Omental fat pad (tissue), 4 donors: Measurements from ENCODE around the gene PHTF1. TPM values are rescaled to one million over a fixed set of nuclear protein-coding genes. Genes with fewer than 3 reads are reported as not detected.

Experiments
- ATAC-seq: fragments of 150-250 bp; one replicate; pipeline ENCODE4 v1.9.1; 2016; ENCODE audit warnings: mild to moderate bottlenecking, moderate library complexity; ENCODE audit not compliant: low FRiP score
- DNase-seq: peaks from one replicate; pipeline ENCODE4 v3.0.0-alpha.2; 2019; ENCODE audit warnings: low spot score
- total RNA-seq, 4 donors: library from RNA; depleted of rRNA; stranded (reverse); fragments of >200 nt; gene quantifications; one replicate each; pipeline ENCODE4 v1.1.0, GENCODE V29; 2016
- TF ChIP-seq, protein P1 (sequence below), 3 donors: fragments of 450-650 bp; IDR thresholded peaks; one replicate each; pipeline ENCODE4 v1.5.1; 2016 to 2017; ENCODE audit warnings: antibody characterized with exemption in 3 of 3, mild to moderate bottlenecking in 3 of 3, moderate library complexity in 2 of 3

The PHTF1 gene
- total RNA-seq, 4 donors from 2014 or later: 20.5 to 35.6 (median 26.0) TPM

DNA sequence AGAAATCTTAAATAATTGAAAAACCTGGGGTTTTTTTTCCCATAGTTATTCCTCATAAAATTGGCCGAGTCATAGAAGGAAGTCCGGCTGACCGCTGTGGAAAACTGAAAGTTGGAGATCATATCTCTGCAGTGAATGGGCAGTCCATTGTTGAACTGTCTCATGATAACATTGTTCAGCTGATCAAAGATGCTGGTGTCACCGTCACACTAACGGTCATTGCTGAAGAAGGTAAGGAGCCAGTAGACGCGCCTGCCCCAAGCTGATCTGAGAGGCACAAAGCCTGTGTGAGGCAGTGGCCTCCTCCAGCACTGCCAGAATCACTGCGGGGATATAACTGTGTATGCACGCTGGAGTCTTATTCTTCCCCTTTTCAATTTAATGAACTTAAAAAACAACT, 100.3 kb downstream of the PHTF1 start:
- DNase-seq: no peak
- TF ChIP-seq, protein P1, sequence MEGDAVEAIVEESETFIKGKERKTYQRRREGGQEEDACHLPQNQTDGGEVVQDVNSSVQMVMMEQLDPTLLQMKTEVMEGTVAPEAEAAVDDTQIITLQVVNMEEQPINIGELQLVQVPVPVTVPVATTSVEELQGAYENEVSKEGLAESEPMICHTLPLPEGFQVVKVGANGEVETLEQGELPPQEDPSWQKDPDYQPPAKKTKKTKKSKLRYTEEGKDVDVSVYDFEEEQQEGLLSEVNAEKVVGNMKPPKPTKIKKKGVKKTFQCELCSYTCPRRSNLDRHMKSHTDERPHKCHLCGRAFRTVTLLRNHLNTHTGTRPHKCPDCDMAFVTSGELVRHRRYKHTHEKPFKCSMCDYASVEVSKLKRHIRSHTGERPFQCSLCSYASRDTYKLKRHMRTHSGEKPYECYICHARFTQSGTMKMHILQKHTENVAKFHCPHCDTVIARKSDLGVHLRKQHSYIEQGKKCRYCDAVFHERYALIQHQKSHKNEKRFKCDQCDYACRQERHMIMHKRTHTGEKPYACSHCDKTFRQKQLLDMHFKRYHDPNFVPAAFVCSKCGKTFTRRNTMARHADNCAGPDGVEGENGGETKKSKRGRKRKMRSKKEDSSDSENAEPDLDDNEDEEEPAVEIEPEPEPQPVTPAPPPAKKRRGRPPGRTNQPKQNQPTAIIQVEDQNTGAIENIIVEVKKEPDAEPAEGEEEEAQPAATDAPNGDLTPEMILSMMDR (IDR thresholded peaks at IDR 0.05): no peak
- ATAC-seq: no peak

DNA sequence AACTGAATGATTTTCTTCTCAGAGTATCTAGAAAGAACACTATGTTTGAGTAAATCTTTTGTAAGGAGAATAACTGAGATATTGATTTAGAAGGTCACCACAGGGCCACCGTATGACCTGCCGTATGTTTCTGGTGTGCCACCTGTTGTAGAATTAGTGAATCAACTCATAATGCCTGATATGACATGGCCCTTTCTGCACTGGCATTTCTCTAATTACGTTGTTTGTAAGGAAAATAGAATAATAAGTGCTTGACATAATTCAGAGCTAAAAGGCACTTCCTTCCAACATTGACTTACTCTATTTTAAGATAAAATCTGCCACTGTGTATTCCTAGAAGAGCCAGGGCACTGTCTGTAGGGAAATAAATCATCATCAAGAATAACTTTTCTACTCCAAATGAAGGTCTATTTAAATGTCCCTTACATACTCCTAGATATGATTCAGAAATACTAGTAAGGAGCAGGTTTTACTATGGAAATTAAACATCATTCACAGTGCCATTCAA, 101.7 kb downstream of the PHTF1 start:
- ATAC-seq (no peak), DNase-seq (no peak)
- TF ChIP-seq, protein P1 (IDR thresholded peaks at IDR 0.05): no peak

DNA sequence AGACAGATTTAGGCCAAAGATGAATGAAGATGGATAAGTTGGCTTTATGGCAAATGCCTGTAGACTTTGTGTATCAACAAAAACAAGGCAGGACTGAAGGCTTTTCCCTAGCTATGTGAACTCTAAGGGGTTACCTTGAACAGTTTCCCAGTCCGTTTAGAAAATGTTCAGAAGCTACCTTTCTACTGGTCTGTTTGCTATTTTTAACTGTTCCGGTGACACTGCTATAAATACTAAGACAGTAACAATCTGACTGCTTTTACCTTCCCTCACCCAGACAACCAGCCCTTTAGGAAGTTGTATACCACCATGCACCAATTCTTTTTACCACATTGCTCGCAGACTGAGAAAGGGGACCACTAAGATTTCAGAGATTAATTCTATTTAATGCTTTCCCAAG, 102.2 kb downstream of the PHTF1 start:
- DNase-seq (no peak), ATAC-seq (no peak)
- TF ChIP-seq, protein P1 (IDR thresholded peaks at IDR 0.05): no peak

DNA sequence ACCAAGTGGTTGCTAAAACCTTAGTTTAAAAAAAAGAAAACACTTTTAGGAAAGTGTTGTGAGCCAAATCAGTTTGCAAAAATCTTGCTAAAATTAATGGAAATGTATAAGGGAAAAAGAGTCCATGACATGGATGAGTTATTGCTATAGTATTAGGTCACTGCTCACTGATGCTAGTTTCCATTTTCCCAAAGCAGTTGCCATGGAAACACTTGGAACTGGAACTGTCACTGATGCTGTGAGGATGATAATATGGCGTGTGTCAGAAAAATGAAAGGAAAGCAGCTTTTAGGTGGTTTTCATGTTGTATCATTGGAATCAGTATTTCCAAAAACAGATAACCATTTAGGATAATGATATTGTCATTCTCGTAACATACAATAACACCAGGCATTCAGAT, 104.4 kb downstream of the PHTF1 start:
- DNase-seq: no peak
- TF ChIP-seq, protein P1 (IDR thresholded peaks at IDR 0.05): no peak
- ATAC-seq: no peak

DNA sequence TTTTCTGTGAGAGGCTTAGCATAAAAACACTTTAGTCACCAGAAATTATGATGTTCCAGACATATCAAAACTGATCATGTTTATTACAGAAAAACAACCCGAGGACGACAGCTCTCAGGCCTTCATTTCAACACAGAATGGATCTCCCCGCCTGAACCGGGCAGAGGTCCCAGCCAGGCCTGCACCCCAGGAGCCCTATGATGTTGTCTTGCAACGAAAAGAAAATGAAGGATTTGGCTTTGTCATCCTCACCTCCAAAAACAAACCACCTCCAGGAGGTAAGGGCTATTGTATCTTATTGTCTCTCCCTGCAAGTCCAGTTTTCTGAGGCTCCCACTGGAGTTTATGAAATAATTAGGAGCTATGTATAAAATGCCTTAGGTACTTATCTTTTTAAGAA, 105.5 kb downstream of the PHTF1 start:
- no peak for ATAC-seq

DNA sequence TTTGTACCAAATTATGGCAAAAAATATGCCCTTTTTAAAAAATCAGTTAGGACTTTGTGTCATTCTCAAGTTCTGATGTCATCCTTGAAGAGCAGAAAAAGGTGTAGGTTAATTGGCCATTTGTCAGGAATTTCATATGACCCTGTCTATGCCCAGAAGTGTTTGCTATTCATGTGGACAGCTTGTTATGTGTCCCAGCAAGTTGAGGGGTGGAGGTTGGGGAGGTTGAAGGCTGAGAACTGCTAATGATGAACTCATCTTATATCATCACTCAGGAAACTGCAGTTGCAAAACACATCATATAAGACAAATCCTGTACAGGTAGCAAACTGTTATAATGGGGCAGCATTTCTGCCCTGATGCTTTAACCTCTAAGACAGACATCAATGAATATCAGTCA, 106.5 kb downstream of the PHTF1 start:
- ATAC-seq: no peak
- no peak for DNase-seq
- TF ChIP-seq, protein P1 (IDR thresholded peaks at IDR 0.05): no peak

More for the DNA sequence above, 105.5 kb downstream of the PHTF1 start:
- TF ChIP-seq, protein P1 (IDR thresholded peaks at IDR 0.05): no peak
- DNase-seq: no peak

DNA sequence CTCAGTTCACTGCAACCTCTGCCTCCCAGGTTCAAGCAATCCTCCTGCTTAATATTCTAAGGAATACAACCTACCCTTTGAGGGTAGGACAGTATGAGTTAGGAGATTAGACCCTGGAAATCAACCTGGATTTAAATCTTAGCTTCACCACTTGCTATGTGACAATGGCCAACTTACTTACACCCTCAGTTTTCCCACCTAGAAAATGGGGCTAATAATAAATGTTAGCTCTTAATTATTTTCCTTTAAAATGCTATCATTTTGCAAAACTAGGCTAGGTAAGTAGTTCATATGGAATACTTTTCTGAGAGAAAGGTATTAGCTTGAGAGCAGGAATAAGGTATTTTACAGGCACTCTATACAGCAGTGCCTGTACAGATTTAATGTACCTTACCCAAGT, 110.8 kb downstream of the PHTF1 start:
- ATAC-seq: no peak
- TF ChIP-seq, protein P1 (IDR thresholded peaks at IDR 0.05): no peak
- no peak for DNase-seq
